ENCODE results near the gene SLC22A3.
"Not testable (repeated sequence)": the region's sequence is repeated elsewhere in the genome, so short reads cannot be mapped to it uniquely, and the experiment has no call there.

Gene SLC22A3

GRCh38 chr6:160445130-160445529 lies 97.0 kb downstream of the SLC22A3 start:
- peaks cover 6% of the 10 kb centered on the region for H3K9me3 Mint-ChIP-seq
- H3K36me3 Mint-ChIP-seq (ENCODE audit: low read depth) = no peaks in the 10 kb centered on the region
- no peaks in the 10 kb centered on the region for H3K4me1 Mint-ChIP-seq
- TF ChIP-seq, protein P1, sequence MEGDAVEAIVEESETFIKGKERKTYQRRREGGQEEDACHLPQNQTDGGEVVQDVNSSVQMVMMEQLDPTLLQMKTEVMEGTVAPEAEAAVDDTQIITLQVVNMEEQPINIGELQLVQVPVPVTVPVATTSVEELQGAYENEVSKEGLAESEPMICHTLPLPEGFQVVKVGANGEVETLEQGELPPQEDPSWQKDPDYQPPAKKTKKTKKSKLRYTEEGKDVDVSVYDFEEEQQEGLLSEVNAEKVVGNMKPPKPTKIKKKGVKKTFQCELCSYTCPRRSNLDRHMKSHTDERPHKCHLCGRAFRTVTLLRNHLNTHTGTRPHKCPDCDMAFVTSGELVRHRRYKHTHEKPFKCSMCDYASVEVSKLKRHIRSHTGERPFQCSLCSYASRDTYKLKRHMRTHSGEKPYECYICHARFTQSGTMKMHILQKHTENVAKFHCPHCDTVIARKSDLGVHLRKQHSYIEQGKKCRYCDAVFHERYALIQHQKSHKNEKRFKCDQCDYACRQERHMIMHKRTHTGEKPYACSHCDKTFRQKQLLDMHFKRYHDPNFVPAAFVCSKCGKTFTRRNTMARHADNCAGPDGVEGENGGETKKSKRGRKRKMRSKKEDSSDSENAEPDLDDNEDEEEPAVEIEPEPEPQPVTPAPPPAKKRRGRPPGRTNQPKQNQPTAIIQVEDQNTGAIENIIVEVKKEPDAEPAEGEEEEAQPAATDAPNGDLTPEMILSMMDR (IDR thresholded peaks at IDR 0.05) = no peak
- no peak overlapping the region for H3K4me3 Mint-ChIP-seq
- H3K27ac Mint-ChIP-seq = peak overlapping the region; percentile 27
- H3K27me3 Mint-ChIP-seq (ENCODE audit: low read depth, poor library complexity) = peaks cover 7% of the 10 kb centered on the region
- DNase-seq = no peak

GRCh38 chr6:160447350-160447749 lies 99.2 kb downstream of the SLC22A3 start:
- TF ChIP-seq, protein P1 (IDR thresholded peaks at IDR 0.05) = no peak
- no peak for DNase-seq
- Mint-ChIP-seq H3K27me3 (ENCODE audit: low read depth, poor library complexity) (peaks cover 5% of the 10 kb centered on the region), H3K9me3 (peaks cover 6% of the 10 kb centered on the region), H3K27ac (no peak overlapping the region), H3K4me1 (no peaks in the 10 kb centered on the region), H3K4me3 (no peak overlapping the region), H3K36me3 (ENCODE audit: low read depth) (no peaks in the 10 kb centered on the region)

DNA sequence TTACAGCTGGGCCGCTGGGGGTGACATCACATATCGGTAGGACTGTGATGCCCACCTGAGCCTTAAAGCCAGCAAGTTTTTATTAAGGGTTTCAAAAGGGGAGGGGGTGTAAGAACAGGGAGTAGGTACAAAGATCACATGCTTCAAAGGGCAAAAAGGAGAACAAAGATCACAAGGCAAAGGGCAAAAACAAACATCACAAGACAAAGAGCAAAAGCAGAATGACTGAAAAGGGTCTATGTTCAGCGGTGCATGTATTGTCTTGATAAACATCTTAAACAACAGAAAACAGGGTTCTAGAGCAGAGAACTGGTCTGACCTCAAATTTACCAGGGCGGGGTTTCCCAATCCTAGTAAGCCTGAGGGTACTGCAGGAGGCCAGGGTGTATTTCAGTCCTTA lies 101.6 kb downstream of the SLC22A3 start:
- H3K4me3 Mint-ChIP-seq; H3K27me3 Mint-ChIP-seq (ENCODE audit: low read depth, poor library complexity): not testable (repeated sequence)

GRCh38 chr6:160450849-160451248 lies 102.7 kb downstream of the SLC22A3 start:
- peaks cover 6% of the 10 kb centered on the region for H3K9me3 Mint-ChIP-seq
- DNase-seq = no peak
- H3K36me3 Mint-ChIP-seq (ENCODE audit: low read depth) = no peaks in the 10 kb centered on the region
- H3K27me3 Mint-ChIP-seq (ENCODE audit: low read depth, poor library complexity) = peaks cover 7% of the 10 kb centered on the region
- no peak overlapping the region for H3K27ac Mint-ChIP-seq
- TF ChIP-seq, protein P1 (IDR thresholded peaks at IDR 0.05) = no peak
- no peaks in the 10 kb centered on the region for H3K4me1 Mint-ChIP-seq
- H3K4me3 Mint-ChIP-seq = no peak overlapping the region

More for the DNA sequence above, 101.6 kb downstream of the SLC22A3 start:
- not testable (repeated sequence) for DNase-seq; H3K9me3 Mint-ChIP-seq; H3K4me1 Mint-ChIP-seq; H3K27ac Mint-ChIP-seq; H3K36me3 Mint-ChIP-seq (ENCODE audit: low read depth)

DNA sequence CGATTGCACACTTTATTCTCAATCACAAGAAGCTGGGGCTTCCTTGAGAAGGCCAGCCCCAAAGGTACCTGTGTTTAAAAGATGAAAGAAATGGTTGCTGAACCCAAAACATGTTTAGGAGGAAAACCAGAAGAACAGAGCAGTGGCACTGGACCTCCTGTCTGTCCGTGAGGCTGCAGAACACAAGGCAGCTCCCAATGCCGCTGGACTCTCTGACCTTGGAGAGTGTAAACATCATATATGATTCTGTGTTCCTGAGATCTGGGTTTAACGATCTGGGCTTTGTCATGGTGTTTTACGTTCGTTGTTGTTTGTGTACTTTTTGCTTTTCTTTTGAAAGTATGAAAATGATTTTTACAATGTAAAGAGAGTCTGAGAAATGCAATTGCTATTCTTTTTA lies 106.1 kb downstream of the SLC22A3 start:
- DNase-seq = no peak
- no peaks in the 10 kb centered on the region for H3K4me1 Mint-ChIP-seq
- TF ChIP-seq, protein P1 (IDR thresholded peaks at IDR 0.05) = no peak
- no peak overlapping the region for H3K4me3 Mint-ChIP-seq
- H3K27me3 Mint-ChIP-seq (ENCODE audit: low read depth, poor library complexity) = peaks cover 7% of the 10 kb centered on the region
- H3K9me3 Mint-ChIP-seq = peaks cover 6% of the 10 kb centered on the region
- no peaks in the 10 kb centered on the region for H3K36me3 Mint-ChIP-seq (ENCODE audit: low read depth)
- H3K27ac Mint-ChIP-seq = no peak overlapping the region

- H3K9me3 Mint-ChIP-seq = no peaks in the 10 kb centered on the region
- DNase-seq = no peak
- H3K4me3 Mint-ChIP-seq = no peak overlapping the region
- H3K4me1 Mint-ChIP-seq = no peaks in the 10 kb centered on the region
- H3K36me3 Mint-ChIP-seq (ENCODE audit: low read depth) = no peaks in the 10 kb centered on the region
- TF ChIP-seq, protein P1 (IDR thresholded peaks at IDR 0.05) = no peak
- H3K27ac Mint-ChIP-seq = no peak overlapping the region
- H3K27me3 Mint-ChIP-seq (ENCODE audit: low read depth, poor library complexity) = peaks cover 7% of the 10 kb centered on the region
Observed at GRCh38 chr6:160455081-160455480, 106.9 kb downstream of the SLC22A3 start.

Data from nephron progenitor cell (in vitro differentiated cells).